Activated CD8-positive, alpha-beta memory T cell treated with anti-CD3 and anti-CD28 coated beads for 24 hours (primary cell): ENCODE results near the gene MATN3.

ENCODE experiments used
- DNase-seq: peaks from one replicate; pipeline ENCODE4 v3.0.0-alpha.2; 2020

The MATN3 gene

DNA sequence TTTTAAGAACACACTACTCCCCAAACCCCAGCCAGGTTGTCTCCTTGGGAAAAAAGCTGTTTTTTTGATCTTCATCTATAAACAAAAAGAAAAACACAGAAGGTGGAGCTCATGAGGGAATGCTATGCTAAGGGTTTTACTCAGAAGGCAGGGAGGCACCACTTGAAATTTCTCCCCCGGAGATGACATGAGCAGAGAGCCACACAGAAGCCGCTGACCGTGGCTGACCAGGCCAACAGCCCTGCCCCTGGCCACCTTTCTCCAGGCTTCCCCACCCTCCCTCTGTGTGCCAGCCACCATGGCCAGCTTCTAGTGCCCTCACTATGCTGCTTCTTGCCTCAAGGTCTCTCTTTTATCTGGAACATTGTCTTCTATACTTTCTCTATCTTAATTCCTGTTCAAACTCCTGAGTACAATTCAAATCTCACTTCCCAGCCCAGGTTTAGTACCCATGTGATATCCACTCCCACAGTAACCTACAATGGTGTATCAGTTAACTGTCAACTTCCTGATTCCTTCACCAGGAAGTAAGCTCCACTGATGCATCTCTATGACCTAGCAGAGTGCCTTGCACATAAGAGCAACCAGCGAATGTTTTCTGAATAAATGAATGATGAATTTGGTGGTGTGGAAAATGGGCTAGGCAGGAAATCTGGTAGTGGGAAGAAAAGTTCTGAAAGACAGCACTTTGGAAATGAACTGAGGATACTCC lies 23.6 kb upstream of the MATN3 start:
- no peak for DNase-seq

DNA sequence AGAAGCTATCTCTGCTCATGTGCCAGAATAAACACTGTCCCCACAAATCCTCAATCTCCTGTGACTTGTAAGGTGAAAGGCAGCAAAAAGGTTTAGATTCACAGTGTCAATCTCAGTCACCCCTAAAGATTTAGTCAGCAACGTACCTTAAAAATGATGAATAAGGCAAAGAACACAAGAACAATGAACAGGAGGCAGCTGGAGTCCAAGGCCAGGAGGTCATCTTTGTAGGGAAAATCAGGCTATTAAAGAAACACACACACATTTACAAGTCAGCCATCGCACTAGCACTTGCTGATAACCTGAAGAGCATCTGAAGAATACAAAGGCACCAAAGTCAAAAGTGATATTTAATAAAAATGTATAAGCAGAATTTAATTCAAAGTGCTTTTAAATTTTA lies 22.4 kb upstream of the MATN3 start:
- DNase-seq, result no peak

DNA sequence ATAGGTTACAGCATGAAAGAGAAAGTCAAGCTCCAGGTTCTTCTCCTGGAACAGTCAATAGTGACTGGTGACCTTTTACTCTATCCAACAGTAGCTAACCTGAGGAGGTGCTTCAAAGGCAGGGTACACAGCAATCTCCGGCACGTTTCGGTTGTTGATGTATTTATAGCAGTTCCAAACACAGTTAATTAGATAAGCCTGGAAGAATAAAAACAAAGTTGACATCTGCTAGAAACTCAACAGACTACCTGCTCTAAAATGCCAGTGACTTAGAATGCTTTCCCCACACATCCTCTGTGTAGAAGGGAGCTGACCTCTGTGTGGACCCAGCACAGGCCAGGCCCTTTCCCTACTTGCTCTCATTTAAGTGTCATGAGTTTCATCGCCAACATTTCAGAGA lies 21.8 kb upstream of the MATN3 start:
- no peak for DNase-seq

DNA sequence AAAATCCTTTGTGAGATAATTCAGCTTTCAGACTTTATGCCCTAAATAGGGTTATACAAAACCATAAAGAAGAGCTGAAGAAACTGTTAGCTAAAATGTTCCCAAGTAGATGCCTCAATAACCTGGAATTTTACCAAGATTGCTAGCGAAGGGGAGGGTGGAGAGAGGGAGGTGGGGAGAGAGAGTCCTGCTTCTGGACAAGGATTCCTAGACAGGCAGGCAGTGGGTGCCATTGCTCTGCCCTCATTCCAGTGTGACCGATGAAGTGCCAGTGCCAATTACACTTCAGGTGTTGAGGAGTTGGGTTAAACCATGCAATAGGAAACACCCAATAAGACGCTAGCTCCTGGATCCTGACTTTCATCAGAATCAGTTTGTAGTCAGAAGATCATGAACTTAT lies 20.9 kb upstream of the MATN3 start:
- no peak for DNase-seq

DNA sequence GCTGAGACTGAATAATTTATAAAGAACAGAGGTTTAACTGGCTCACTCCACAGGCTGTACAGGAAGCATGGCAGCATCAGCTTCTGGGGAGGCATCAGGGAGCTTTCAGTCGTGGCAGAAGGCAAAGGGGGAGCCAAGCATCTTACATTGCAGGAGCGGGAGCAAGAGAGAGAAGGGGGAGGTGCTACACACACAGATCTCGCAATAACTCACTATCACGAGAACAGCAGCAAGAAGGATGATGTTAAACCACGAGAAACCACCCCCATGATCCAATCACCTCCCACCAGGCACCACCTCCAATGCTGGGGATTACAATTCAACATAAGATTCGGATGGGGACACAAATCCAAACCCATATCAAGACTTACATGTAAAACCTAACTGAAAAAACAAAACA lies 17.8 kb upstream of the MATN3 start:
- DNase-seq, result no peak

DNA sequence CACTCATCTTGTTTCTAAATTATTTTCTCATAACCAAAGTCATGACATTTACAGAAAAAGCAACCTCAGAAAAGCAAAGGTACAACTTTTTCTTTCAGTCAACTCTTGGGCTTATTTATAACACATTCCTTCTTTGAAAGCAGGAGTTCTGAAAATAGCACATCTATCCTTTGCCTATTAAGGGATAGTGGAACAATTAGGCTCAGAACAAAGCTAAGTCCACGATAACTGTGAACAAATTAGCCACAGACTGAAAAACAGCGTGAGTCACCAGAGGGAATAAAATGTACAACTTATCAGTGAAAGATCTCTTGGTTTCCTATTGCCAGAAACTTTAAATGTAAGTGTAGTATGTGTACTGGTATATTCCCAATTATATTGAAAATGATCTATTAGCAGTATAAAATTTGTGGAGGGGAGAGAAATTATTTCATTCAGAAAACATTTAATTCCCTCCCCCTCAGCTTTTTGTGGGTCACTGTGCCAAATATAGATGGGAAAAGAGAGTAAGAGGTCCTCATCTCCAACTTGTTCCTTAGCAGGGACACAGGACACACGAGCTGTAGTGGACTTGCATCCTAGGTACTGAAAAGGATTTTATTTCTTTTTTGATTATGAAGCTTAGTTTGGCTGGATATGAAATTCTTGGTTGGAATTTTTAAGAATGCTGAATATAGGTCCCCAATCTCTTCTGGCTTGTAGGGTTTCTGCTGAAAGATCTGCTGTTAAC lies 15.4 kb upstream of the MATN3 start:
- no peak for DNase-seq

DNA sequence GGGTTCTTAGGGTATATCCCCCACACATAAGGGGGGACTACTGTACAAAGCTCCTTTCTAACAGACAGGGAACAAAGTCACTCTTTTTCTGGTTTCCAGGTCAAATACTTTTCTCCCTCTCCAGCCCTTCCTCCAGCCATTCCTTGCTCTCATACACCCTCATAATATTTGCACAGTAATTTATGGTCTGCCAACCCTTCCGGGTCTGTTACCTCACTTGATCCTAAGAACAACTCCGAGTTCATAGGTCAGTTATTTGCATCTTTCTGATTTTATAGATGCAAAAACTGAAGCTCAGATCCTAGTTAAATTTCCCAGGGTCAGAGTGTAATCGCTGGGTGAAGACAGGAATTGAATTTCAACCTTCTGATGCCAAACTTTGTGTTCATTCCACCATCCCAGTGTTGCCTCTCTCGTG lies 14.8 kb upstream of the MATN3 start:
- no peak for DNase-seq

DNA sequence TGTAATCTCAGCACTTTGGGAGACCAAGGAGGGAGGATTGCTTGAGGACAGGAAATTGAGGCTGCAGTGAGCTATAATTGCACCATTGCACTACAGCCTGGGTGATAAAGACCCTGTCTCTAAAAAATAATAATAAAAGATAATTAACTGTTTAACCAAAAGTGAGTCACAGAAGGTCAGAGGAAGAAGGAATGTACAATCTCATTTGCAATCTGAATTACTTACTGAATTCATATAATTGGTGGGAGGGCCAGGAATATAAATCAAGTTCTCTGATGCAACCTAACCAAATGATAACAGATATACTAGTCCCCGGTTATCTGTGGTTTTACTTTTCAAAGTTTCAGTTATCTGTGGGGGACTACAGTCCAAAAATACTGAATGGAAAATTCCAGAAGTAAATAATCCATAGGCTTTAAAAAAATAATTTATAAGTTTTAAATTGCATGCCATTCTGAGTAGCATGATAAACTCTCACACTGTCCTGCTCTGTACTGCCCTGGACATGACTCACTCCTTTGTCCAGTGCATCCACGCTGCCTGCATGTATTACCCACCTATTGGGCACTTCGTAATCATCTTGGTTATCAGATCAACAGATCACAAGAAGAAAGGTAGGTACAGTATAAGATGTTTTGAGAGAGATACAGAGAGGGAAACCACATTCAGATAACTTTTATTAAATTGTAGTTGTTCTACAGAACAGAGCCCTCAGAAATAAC lies 12.8 kb upstream of the MATN3 start:
- no peak for DNase-seq

DNA sequence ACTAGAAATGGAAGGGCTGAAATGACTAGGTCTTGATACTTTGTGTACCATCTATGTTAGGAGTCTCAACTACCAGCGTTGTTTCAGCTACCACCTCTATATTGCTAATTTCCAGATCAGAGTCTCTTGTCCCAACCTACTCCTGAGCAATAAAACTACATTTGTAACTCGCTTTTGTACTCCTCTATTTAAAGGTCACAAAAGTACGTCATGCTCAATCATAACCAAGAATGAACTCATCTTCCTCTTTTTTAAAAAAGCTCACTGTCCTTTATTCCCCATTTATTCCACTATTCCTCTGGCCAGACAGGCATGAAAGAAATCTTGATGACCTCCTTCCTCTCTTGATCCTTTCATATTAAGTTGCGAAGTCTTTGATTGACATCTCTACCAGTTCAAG lies 11.2 kb upstream of the MATN3 start:
- DNase-seq, result no peak

DNA sequence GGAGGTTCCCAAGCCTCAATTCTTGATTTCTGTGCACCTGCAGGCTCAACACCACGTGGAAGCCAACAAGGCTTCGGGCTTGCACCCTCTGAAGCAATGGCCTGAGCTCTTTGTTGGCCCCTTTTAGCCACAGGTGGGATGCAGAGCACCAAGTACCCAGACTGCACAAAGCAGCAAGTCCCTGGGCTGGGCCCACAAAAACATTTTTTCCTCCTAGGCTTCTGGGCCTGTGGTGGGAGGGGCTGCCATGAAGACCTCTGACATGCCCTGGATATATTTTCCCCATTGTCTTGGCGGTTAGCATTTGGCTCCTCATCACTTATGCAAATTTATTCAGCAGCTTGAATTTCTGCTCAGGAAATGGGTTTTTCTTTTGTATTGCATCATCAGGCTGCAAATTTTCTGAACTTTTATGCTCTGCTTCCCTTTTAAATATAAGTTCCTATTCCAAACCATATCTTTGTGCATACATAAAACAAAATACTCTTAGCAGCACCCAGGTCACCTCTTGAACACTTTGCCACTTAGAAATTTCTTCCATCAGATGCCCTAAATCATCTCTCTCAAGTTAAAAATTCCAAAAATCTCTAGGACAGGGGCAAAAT lies 9.0 kb upstream of the MATN3 start:
- DNase-seq, result no peak

DNA sequence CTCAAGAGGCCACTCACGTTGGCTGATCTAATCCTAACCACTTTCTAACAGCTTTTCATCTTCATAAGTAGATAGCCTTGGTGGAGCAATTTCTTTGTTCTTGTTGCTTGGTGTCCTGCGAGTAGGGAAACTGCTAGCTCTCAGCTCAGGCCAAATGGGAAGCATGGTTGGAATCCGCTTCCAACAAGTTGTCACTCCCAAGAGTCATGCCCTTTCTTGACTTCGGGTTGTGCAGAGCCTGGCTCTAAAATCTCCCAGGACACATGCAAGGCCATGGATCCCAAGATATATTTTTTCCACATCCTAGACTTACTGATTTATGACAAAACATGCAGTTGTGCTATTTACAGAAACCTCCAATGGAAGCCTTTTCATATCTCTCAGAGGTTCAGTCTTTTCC lies 7.3 kb upstream of the MATN3 start:
- DNase-seq, result no peak

DNA sequence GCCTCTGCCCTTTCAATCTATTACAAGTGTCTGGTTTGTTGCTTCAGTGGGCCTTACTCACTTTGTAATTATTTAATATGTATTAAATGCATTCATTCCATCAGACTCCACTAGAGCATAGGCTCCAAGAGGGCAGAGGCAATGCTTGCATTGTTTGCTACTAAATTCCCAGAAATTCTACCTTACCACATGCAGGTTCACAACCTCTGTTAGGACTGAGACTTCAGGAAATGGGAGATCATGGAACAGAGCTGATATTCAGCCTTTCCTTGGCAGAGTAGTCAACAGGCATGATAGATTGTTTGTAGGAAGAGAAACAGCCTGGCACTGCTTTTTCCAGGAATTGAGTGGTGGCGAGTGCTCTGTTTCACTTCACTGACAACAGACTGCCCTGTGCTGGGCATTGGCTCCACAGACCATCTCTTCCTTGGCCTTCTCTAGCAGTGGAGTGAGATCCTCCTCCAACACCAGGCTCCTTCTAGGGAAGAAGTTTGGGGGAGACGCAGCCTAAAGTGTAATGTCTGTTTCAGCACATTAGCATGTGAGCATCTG lies 6.2 kb upstream of the MATN3 start:
- DNase-seq, result no peak

DNA sequence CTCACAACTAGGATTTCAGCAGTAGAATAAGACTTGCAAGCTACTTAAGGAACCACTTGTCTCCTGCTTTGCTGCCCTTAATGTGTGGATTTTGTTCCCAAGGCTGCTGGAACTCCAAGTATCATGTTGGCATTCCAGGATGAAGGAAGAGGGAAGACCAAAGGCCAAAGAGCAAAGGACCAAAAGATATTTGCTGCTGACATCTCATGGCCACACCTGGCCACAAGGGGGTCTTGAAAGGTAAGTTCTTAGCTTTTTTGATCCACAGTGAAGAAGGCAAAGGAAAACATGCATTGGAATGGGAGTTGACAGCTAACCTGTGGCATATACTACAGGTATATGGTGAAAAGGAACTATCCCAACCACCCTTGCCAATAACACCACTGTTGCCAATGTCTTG lies 3.9 kb upstream of the MATN3 start:
- no peak for DNase-seq

DNA sequence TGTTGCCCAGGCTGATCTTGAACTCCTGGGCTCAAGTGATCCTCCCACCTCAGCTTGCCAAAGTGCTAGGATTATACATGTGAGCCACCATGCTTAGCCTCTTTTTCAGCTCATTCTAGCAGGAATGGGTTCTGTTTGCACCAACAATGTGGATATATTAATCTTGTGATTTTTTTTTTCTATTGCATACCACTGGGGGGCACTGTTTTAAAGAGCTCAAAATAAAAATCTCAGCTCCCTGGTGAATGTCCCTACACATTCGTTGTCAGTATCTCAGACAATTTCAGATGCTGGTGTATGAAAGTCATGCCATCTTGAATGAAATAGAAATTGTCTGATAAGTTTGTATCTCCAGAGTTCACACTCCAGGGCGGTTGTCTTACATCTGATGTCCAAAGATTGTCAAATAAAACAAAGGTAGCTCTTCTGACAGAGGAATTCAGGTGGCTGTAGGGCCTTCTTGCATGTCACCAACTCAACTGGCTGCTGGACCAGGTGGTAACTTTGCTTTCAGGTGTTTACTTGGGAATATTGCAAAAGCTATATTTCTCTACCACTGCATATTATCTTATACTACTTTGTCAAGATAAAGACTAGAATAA lies 3.1 kb upstream of the MATN3 start:
- no peak for DNase-seq

DNA sequence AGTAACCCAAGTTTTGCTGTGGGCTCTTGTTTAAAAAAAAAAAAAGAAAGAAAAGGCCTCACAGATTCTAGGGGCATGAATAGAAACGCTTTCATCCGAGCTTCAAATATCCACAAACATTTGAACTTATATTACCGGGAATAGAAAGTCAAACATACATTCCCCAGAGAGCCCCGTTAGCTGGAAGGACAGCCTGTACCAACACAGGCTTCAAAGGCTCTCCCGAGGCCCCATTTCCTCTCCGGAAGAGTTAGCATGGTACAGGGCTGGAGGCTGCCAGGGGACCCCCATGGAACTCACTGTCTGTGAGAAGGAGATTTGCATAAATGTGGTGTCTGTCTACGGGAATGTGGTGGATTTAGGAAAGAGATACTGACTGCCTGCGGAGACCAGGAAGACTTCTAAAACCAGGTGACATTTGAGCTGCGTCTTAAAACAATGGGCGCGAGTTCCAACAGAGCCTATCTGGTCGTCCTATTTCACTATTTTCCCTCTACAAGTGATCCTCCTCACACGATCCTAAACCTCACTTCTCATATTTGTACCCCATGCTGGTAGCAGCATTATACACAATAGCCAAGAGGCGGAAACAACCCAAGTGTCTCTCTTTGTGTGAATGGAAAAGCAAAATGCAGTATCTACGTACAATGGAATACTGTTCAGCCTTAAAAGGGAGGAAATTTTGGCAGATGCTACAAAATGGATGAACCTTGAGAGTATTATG lies 820 bp upstream of the MATN3 start:
- DNase-seq, result no peak

DNA sequence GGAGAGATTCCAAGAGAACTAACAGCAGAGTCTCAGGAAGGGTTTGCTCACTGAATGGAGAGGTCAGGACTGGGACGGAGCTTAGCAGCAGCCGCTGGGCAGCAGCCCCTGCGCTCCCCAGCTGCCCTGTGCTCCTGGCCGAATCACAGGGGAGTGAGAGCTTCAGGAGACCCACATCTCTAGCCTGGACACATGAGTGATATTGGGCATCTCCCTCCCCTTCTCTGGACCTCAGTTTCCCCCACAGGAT lies 511 bp downstream of the MATN3 start:
- DNase-seq, result no peak

DNA sequence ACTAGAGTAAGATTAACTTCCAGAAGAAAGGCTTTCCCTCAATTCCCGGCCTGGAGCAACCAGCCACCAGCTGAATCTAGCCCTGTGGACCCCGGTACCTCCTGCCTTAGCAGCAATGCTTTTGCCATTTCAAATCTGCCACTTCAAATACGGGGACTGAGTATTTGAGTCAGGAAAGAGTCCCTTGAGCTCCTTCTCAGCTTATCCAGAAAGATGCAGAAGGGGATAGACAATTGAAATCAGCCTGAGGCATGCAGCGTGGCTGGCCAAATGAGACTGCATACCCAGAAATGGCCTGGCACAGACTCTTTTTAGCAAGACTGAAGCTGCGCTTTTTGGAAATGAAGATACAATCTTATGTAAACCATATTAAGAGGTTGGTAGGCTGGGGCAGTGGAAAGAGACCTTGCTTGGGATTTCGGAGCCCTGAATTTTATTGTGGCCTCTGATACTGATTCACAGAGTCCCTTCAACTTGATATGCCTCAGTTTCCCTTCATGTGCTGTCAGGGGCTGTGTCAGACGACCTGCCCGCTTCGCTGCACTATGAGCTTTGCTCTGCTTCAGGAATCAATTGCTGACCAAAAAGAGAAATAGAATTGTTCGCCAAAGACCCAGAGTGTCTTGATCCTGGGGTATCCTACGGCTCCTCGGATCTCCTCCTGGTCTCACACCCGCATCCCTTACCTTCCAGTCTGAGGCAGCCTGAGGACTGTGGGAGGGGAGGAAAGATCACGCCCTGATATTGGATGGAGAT lies 1.0 kb downstream of the MATN3 start:
- no peak for DNase-seq

DNA sequence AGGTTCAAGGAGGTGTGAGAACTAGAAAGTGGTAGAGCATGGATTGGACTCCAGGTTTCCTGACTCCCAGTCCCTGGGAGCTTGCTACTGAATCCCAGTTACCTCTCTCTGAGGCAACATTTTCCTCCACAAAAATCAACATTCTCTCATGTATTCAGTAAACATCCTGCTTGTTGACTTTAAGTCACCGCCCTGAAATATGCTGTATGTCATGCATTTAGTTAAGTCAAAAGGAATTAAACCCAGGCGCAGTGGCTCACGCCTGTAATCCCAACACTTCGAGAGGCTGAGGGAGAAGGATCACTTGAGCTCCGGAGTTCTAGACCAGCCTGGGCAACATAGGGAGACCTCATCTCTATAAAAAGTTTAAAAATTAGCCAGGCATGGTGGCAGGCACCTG lies 3.8 kb downstream of the MATN3 start:
- DNase-seq, result no peak

DNA sequence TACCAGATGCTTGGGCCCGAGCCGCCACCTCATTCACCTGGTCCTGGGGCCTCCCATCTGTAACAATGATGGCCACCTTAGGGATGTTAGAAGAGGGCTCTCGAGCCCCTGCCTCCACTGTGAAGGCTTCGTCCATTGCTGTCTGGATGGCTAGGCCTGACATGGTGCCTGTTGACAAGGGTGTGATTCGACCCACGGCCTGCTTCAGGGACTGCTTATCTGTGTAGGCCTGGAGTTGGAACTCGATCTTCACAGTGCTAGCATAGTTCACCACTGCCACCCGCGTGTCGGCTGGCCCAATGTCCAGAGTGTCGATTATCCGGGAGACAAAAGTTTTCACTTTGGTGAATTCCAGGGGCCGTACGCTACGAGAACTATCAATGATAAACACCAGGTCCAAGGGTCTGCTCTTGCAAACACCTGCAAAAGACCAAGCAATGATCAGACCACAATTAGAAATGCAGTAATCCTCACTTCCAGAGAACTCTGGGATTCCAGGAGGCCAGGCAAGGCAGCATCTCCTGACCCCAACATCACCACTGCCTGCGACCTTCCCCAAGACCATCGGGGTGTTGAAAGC lies 6.5 kb downstream of the MATN3 start:
- no peak for DNase-seq

DNA sequence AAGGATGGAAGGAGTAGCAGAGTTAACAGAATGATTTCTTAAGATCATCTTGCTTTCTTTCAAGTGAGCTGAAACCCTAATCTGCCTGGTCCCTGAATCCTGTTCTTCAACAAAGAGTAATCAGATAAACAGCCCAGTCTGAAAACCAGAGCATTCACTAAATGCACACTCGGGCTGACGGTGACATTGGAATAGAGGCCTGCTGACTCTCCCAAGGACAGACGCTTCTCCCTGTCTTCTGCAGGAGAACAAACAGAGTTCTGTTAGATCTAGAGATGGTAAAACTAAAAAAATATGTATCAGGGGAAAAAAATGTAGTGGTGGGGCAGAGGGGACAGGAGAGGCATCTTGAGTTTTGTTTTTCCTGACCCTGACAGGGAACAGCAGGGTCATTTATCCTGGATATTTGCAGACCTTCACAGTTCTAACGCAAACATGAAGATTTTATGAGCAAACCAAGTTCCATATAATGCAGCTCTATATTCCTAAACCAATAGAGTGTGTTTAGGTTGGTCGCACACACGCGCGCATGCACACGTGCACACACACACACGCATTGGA lies 7.3 kb downstream of the MATN3 start:
- DNase-seq, result no peak

DNA sequence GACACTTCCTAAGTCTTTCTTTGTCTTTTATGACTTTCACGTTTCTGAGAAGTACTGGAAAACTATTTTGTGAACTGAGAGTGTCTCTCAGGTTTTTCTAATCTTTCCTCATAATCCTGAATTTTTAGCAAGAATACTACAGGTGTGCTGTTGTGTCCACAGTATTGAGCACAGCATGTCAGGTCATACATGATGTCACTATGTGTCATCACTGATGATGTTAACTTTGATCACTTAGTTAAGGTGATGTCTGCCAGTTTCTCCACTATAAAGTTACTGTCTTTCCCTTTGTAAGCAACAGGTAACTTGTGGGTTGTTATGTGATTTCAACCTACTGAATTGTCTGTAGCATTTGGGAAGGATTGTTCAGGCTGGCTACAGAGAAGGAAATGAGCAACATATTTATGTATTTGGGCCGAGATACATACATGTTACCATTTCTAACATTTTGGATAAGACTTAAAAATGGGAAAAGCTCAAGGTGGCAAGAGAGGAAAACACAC lies 11.1 kb downstream of the MATN3 start:
- DNase-seq, result no peak
